ENCODE measurements around the gene PLA2R1.

DNA sequence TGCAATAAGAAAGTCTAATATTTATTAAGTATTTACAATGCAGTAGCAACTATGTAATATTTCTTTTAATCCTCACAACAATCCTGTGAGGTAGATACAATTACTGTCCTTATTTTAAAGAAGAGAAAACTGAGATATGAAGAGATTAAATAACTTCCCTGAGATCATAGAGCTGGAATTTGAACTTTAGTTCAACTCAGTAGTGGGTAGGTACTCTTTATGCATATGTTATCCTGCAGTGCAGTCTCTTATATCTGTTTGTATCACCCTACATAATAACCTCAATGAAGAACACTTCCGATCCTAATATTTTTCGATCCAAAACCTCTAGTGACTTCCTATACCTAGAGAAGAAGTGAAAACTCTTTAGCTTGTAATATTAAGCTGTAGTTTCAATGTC lies 64.2 kb downstream of the PLA2R1 start:
- TF ChIP-seq, protein P1, sequence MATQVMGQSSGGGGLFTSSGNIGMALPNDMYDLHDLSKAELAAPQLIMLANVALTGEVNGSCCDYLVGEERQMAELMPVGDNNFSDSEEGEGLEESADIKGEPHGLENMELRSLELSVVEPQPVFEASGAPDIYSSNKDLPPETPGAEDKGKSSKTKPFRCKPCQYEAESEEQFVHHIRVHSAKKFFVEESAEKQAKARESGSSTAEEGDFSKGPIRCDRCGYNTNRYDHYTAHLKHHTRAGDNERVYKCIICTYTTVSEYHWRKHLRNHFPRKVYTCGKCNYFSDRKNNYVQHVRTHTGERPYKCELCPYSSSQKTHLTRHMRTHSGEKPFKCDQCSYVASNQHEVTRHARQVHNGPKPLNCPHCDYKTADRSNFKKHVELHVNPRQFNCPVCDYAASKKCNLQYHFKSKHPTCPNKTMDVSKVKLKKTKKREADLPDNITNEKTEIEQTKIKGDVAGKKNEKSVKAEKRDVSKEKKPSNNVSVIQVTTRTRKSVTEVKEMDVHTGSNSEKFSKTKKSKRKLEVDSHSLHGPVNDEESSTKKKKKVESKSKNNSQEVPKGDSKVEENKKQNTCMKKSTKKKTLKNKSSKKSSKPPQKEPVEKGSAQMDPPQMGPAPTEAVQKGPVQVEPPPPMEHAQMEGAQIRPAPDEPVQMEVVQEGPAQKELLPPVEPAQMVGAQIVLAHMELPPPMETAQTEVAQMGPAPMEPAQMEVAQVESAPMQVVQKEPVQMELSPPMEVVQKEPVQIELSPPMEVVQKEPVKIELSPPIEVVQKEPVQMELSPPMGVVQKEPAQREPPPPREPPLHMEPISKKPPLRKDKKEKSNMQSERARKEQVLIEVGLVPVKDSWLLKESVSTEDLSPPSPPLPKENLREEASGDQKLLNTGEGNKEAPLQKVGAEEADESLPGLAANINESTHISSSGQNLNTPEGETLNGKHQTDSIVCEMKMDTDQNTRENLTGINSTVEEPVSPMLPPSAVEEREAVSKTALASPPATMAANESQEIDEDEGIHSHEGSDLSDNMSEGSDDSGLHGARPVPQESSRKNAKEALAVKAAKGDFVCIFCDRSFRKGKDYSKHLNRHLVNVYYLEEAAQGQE (IDR thresholded peaks at IDR 0.05; ENCODE audit: borderline replicate concordance): no peak
- TF ChIP-seq, protein P2, sequence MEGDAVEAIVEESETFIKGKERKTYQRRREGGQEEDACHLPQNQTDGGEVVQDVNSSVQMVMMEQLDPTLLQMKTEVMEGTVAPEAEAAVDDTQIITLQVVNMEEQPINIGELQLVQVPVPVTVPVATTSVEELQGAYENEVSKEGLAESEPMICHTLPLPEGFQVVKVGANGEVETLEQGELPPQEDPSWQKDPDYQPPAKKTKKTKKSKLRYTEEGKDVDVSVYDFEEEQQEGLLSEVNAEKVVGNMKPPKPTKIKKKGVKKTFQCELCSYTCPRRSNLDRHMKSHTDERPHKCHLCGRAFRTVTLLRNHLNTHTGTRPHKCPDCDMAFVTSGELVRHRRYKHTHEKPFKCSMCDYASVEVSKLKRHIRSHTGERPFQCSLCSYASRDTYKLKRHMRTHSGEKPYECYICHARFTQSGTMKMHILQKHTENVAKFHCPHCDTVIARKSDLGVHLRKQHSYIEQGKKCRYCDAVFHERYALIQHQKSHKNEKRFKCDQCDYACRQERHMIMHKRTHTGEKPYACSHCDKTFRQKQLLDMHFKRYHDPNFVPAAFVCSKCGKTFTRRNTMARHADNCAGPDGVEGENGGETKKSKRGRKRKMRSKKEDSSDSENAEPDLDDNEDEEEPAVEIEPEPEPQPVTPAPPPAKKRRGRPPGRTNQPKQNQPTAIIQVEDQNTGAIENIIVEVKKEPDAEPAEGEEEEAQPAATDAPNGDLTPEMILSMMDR (IDR thresholded peaks at IDR 0.05; ENCODE audit: poor library complexity, severe bottlenecking): no peak
- no peak for TF ChIP-seq TAF1 (IDR thresholded peaks at IDR 0.05; ENCODE audit: low read depth)
- TF ChIP-seq POLR2AphosphoS5 (IDR thresholded peaks at IDR 0.05): no peak
- TF ChIP-seq RAD21 (conservative IDR thresholded peaks at IDR 0.05): no peak
- no peak for TF ChIP-seq EZH2 (IDR thresholded peaks at IDR 0.05; ENCODE audit: borderline replicate concordance, insufficient read depth, low read length, poor library complexity, severe bottlenecking)
- TF ChIP-seq SMC3 (conservative IDR thresholded peaks at IDR 0.05; ENCODE audit: poor library complexity): no peak

All from neural cell (in vitro differentiated cells).